GM21390 (cell line): ENCODE data around the gene SCN1B.
A peak's percentile ranks its signal among the peaks of the same experiment; 100 is the strongest.
"Not testable (repeated sequence)": the region's sequence is repeated elsewhere in the genome, so short reads cannot be mapped to it uniquely, and the experiment has no call there.

ENCODE experiments used
- ATAC-seq: cut with Tn5 transposase; IDR thresholded peaks from one replicate; pipeline ENCODE4 v1.9.1; 2021; ENCODE audit not compliant: unreplicated experiment

The SCN1B gene

GRCh38 chr19:35030257-35031071, at the start of gene SCN1B:
Gene SCN1B (plus strand): TSS chr19:35030470. CDS start chr19:35030821, 351 bp downstream.
- ATAC-seq: no peak

GRCh38 chr19:34982275-34982674, 48.0 kb upstream of the SCN1B start:
- no peak for ATAC-seq

- ATAC-seq: no peak
These were observed 46.5 kb upstream of the SCN1B start for GRCh38 chr19:34983786-34984185.

- no peak for ATAC-seq
These were observed 46.0 kb upstream of the SCN1B start for GRCh38 chr19:34984287-34984686.

- no peak for ATAC-seq
These were observed 44.8 kb upstream of the SCN1B start for GRCh38 chr19:34985249-34986022.

GRCh38 chr19:34988119-34988518, 42.2 kb upstream of the SCN1B start:
- no peak for ATAC-seq

- no peak for ATAC-seq
These were observed 41.0 kb upstream of the SCN1B start for GRCh38 chr19:34989298-34989697.

- ATAC-seq: no peak
These were observed 39.6 kb upstream of the SCN1B start for GRCh38 chr19:34990578-34991192.

- ATAC-seq: no peak
These were observed 38.5 kb upstream of the SCN1B start for GRCh38 chr19:34991542-34992333.

GRCh38 chr19:34992582-34992981, 37.7 kb upstream of the SCN1B start:
- not testable (repeated sequence) for ATAC-seq

- no peak for ATAC-seq
These were observed 36.0 kb upstream of the SCN1B start for GRCh38 chr19:34994286-34994642.

- ATAC-seq: no peak
These were observed 35.4 kb upstream of the SCN1B start for GRCh38 chr19:34994643-34995541.

GRCh38 chr19:34995551-34995950, 34.7 kb upstream of the SCN1B start:
- no peak for ATAC-seq

GRCh38 chr19:34997071-34997617, 33.1 kb upstream of the SCN1B start:
- ATAC-seq: no peak

- not testable (repeated sequence) for ATAC-seq
These were observed 32.0 kb upstream of the SCN1B start for GRCh38 chr19:34998224-34998623.

GRCh38 chr19:34998777-34999497, 31.3 kb upstream of the SCN1B start:
- no peak for ATAC-seq

- ATAC-seq: peak; percentile 64
These were observed 30.6 kb upstream of the SCN1B start, which contains the start of gene GRAMD1A for GRCh38 chr19:34999498-35000337. Gene GRAMD1A (plus strand): TSS chr19:35000323. CDS start chr19:35000479, 156 bp downstream.

- ATAC-seq: no peak
These were observed 30.0 kb upstream of the SCN1B start for GRCh38 chr19:35000338-35000646.
